AG04449 (cell line): ENCODE results near the gene KCNJ1.

Experiments
- CTCF ChIA-PET: fragments of 350-600 bp; formaldehyde crosslinking; extraction: SDS; loops from one replicate; lab custom pipeline; 2021; ENCODE audit warnings: antibody characterized with exemption; lab: Yijun Ruan, JAX
- POLR2A ChIA-PET: fragments of 400-600, 350-600 bp; formaldehyde crosslinking; extraction: SDS; loops from one replicate; lab custom pipeline; 2020; ENCODE audit warnings: antibody characterized with exemption, inconsistent platforms; lab: Yijun Ruan, JAX
- DNase-seq: peaks from one replicate; pipeline ENCODE4 v3.0.0-alpha.2; 2010; ENCODE audit warnings: low read depth, low spot score
- H3K4me3 ChIP-seq: 2 replicates; pipeline ENCODE4 v1.5.1; 2011; ENCODE audit warnings: low read depth, mild to moderate bottlenecking, control low read depth, low read length
- TF ChIP-seq, protein P1 (sequence below): IDR thresholded peaks from one replicate; pipeline ENCODE4 v1.5.1; 2011; ENCODE audit warnings: mild to moderate bottlenecking, moderate library complexity, low read length, control low read depth, inconsistent platforms; ENCODE audit not compliant: insufficient read depth; ENCODE audit errors: missing control alignments

KCNJ1 gene

DNA sequence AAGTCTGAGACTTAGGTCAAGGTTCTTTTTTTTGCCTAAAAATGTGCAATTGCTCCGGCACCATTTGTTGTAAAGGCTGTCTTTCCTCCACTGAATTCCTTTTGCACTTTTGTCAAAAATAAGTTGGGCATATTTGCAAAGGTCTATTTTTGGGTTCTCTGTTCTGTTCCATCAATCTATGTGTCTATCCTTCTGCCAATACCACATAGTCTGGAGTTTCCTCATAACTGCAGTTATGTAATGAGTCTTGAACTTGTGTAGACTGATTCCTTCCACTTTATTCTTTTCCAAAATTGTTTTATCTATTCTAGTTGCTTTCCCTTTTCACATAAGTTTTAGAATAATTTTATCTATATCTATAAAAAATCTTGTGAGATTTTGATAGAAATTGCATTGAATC is 30.7 kb upstream of the KCNJ1 start:
- POLR2A ChIA-PET: no interaction called here
- TF ChIP-seq, protein P1, sequence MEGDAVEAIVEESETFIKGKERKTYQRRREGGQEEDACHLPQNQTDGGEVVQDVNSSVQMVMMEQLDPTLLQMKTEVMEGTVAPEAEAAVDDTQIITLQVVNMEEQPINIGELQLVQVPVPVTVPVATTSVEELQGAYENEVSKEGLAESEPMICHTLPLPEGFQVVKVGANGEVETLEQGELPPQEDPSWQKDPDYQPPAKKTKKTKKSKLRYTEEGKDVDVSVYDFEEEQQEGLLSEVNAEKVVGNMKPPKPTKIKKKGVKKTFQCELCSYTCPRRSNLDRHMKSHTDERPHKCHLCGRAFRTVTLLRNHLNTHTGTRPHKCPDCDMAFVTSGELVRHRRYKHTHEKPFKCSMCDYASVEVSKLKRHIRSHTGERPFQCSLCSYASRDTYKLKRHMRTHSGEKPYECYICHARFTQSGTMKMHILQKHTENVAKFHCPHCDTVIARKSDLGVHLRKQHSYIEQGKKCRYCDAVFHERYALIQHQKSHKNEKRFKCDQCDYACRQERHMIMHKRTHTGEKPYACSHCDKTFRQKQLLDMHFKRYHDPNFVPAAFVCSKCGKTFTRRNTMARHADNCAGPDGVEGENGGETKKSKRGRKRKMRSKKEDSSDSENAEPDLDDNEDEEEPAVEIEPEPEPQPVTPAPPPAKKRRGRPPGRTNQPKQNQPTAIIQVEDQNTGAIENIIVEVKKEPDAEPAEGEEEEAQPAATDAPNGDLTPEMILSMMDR: no peak
- CTCF ChIA-PET: interaction anchor here (1.2 kb wide), 1 partner anchor 13 kb away, joined by 5 read pairs; no protein-coding TSS in a partner anchor

DNA sequence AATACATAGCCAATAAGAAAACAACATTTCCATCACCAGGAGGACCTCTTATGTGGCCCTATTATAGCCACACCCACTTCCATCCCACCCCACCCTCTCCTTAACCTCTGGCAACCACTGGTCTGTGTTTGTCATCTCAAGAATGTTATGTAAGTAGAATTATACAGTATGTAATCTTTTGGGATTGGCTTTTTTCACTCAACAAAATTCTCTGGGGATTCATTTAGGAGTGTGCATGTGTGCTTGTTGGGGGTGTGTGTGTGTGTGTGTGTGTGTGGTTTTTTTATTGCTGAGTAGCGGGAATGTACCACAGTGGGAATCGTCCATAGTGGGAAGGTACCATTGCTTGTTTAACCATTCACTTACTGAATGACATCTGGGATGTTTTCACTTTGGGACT is 29.3 kb upstream of the KCNJ1 start:
- H3K4me3 ChIP-seq: no peak overlapping the region
- TF ChIP-seq, protein P1: no peak
- ChIA-PET CTCF (no interaction called here), POLR2A (no interaction called here)
- no peak for DNase-seq

More for the DNA sequence above, 30.7 kb upstream of the KCNJ1 start:
- no peak overlapping the region for H3K4me3 ChIP-seq
- no peak for DNase-seq

DNA sequence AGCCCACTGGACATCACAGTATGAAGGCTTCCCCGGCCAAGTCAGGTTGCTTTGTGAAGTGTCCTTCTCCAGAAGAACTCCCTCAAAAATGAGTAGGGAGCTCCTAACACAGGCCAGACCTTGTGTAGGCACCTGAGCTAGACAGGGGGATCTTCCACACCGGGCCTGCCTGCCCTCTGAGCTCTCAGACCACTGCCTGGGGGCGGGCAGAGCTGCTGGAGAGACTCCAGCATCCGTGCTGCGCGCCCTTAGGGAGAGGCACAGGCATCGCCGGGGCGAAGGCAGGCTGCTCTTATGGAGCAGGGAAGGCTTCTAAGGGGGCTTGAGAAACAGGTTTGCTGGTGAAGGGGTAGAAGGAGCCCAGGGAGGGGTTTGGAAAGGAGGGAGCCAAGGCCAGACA is 28.4 kb upstream of the KCNJ1 start:
- ChIA-PET POLR2A (no interaction called here), CTCF (interaction anchor here (1.8 kb wide), 1 partner anchor 9 kb away, joined by 5 read pairs; no protein-coding TSS in a partner anchor)
- no peak for DNase-seq
- no peak overlapping the region for H3K4me3 ChIP-seq
- TF ChIP-seq, protein P1: no peak

DNA sequence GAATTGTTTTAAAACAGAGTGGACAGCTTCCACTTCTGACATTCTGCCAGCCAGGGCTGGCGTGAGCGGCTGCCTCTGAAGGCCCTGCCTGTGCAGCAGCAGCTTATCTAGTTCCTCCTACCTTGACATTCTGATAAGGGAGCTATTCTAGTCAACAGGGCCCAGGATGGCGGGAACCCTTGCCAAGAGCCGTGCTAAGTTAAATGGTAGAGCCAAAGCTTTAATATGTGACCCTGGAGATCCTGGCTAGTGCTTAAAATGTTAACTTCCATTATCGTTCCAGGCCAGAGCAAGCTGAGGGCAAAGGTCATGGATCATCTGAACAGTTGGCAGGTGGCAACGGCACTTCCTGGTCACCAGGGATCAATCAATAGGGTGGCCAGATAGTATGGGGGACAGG is 27.6 kb upstream of the KCNJ1 start:
- POLR2A ChIA-PET: interaction anchor here (0.7 kb wide), 1 partner anchor 117 kb away, joined by 3 read pairs; no protein-coding TSS in a partner anchor

DNA sequence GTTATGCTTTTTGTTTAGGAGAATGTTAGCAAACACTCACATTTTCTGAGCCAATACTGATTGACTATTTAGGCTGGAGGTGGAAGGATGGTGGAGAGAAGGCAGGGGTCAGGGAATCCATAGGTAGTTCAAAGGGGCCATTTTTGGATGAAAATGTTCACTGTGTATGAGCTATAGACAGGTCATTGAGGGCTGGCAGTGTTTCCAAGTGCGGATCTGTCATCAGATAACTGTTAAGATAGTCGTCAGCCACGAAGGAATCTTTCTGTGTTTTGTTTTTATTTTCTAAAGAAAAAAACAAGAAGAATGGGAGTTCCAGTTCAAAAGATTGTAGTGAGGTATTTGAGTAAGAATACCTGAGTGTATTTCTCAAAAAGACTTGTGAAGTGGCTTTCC is 27.2 kb upstream of the KCNJ1 start:
- CTCF ChIA-PET: interaction anchor here (1.8 to 11.5 kb wide), 4 partner anchors 10 to 737 kb away, joined by 5 to 488 read pairs (median 22); no protein-coding TSS in a partner anchor
- no peak overlapping the region for H3K4me3 ChIP-seq
- TF ChIP-seq, protein P1: no peak
- POLR2A ChIA-PET: interaction anchor here (0.7 kb wide), 1 partner anchor 118 kb away, joined by 3 read pairs; no protein-coding TSS in a partner anchor
- no peak for DNase-seq

More for the DNA sequence above, 27.6 kb upstream of the KCNJ1 start:
- CTCF ChIA-PET: interaction anchor here (1.8 to 4.1 kb wide), 3 partner anchors 10 to 737 kb away, joined by 5 to 30 read pairs (median 13); no protein-coding TSS in a partner anchor
- H3K4me3 ChIP-seq: no peak overlapping the region
- DNase-seq: no peak
- TF ChIP-seq, protein P1: no peak

DNA sequence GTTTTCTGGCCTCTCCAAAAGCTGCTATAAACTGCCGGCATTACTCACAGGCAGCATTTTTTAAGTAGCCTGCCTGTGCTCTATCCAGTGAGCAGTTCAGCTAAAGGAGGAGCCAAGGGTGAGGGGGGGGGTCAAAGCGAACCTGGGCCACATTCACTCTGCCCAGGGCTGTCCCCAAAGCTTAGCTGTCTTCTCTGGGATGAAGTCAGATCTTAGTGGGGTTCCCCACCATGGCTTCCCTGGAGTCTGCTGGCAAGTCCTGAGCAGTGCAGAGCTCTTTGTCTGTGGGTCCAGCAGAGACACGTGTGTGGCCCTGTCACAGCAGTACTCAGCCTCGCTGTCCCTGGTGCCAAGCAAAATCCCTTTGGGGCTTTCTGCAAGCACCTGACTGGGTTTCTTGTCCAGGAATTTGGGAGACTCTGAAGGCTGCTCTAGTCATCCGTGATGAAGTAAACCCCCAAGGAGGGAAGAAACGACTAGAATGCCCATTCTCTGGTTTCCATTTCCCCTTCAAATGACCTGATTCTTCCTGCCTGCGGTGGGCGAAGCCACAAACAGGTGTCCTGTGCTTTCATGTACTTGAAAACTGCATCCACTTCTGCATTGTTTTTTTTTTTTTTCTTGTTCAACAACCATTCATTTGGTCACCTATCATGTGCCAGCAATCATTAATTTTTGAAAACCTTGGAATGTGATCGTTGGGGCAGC is 26.6 kb upstream of the KCNJ1 start:
- ChIA-PET CTCF (interaction anchor here (2.8 to 11.5 kb wide), 4 partner anchors 9 to 736 kb away, joined by 12 to 488 read pairs (median 22); no protein-coding TSS in a partner anchor), POLR2A (interaction anchor here (0.7 kb wide), 1 partner anchor 118 kb away, joined by 3 read pairs; no protein-coding TSS in a partner anchor)
- TF ChIP-seq, protein P1: no peak
- no peak for DNase-seq
- no peak overlapping the region for H3K4me3 ChIP-seq
